GM10266 (cell line): ENCODE results near the gene AXIN2.

Source experiments
- DNase-seq: peaks from one replicate; pipeline ENCODE4 v3.0.0; 2012; ENCODE audit errors: extremely low spot score
- TF ChIP-seq, protein P1 (sequence below): IDR thresholded peaks from 2 replicates; pipeline ENCODE4 v1.5.1; 2012; ENCODE audit warnings: mild to moderate bottlenecking, low read depth; ENCODE audit not compliant: control insufficient read depth, insufficient read depth; ENCODE audit errors: missing control alignments

Gene AXIN2

DNA sequence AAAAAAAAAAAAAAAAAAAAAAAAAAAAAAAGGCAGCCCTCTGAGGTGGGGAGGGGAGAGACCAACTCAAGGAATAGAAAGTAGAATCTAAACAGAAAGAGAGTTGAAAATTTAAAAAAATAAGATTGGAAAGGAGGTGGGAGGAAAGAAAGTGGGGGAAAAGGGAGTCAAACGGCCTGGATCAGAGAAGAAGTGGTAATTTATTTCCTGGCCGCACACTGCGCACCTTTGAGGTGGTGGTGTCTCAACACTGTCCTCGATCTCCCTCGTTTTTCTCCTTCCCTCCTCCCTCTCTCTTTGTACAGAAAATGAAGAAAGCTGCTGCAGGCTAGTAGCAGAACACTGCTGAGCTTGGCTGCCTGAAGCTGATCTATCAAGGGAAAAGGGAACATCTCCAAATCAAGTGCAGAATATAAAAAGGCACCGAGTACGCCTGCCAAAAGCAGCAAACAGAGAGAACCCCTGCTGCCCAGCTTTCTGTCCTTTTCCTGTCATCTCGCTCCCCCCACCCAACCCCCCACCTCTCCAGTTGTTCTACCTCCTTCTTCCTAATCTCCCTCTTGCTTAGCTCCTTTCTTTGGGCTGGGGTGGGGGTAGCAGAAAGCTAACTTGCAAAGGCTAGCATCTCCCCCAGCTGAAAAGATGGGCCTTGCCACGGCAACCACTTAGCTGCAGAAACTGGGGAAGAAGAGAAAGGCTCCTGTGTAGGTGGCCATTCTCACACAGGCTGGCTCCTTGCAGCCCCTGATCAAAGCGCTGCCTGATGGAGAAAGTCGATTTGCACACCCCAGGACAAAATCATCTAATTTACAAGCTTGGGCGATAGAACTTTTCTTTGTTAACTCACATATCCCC is 22.5 kb downstream of the AXIN2 start:
- no peak for DNase-seq
- TF ChIP-seq, protein P1, sequence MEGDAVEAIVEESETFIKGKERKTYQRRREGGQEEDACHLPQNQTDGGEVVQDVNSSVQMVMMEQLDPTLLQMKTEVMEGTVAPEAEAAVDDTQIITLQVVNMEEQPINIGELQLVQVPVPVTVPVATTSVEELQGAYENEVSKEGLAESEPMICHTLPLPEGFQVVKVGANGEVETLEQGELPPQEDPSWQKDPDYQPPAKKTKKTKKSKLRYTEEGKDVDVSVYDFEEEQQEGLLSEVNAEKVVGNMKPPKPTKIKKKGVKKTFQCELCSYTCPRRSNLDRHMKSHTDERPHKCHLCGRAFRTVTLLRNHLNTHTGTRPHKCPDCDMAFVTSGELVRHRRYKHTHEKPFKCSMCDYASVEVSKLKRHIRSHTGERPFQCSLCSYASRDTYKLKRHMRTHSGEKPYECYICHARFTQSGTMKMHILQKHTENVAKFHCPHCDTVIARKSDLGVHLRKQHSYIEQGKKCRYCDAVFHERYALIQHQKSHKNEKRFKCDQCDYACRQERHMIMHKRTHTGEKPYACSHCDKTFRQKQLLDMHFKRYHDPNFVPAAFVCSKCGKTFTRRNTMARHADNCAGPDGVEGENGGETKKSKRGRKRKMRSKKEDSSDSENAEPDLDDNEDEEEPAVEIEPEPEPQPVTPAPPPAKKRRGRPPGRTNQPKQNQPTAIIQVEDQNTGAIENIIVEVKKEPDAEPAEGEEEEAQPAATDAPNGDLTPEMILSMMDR, result no peak

DNA sequence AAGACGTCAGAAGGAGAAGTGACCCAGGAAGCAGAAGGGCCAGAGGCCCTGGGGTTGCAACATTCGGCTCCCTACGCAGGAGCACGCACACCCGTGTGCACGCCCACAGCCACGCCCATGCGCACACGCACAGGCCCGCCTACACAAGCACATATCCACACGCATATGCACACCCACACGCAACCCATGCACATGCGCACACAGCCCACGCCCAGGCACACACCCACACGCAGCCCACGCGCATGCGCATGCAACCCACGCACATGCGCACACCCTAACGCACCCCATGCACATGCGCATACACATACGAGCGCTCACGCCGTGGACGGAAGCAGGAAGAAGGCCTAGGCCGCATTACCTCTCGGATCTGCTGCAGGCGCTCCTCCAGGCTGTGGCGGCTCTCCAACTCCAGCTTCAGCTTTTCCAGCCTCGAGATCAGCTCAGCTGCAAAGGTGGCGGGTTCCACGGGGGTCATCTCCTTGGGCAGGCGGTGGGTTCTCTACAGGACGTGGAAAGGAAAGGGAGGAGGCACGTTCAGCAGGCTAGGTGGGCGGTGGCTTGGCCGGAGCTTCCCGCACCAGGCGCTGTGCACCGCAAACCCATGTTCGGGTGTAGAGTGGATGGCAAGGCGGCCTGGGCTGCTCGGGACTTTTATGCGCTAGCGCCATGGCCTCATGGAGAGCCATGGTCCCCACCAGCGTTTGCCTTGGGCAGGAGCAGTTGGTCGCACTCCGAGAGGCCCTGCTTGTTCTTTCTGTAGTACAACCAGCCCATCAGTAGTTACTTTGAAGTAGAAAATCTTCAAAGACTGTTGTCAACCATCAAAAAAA is 23.4 kb downstream of the AXIN2 start:
- TF ChIP-seq, protein P1, result no peak
- DNase-seq, result no peak

DNA sequence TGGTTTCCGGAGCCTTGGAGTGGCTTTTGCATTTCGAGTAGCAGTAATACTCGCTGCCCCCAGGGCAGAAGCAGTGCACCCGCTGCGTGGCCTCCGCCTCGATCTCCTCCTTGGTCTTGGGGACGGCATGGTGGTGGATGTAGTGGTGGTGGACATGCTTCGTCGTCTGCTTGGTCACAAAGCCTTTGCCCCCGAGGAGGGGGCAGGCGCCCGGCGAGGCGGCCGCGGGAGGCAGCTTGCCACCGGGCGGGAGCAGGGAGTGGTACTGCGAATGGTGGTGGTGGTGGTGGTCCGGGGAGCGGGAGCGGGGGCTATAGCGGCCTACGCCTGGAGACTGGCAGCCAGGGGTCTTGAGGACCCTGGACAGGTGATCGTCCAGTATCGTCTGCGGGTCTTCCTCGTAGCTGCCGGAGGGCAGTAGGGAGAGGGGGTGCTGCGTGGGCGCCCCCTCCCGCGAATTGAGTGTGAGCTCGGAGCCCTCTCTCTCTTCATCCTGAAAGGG is 24.1 kb downstream of the AXIN2 start:
- no peak for DNase-seq
- TF ChIP-seq, protein P1, result no peak

DNA sequence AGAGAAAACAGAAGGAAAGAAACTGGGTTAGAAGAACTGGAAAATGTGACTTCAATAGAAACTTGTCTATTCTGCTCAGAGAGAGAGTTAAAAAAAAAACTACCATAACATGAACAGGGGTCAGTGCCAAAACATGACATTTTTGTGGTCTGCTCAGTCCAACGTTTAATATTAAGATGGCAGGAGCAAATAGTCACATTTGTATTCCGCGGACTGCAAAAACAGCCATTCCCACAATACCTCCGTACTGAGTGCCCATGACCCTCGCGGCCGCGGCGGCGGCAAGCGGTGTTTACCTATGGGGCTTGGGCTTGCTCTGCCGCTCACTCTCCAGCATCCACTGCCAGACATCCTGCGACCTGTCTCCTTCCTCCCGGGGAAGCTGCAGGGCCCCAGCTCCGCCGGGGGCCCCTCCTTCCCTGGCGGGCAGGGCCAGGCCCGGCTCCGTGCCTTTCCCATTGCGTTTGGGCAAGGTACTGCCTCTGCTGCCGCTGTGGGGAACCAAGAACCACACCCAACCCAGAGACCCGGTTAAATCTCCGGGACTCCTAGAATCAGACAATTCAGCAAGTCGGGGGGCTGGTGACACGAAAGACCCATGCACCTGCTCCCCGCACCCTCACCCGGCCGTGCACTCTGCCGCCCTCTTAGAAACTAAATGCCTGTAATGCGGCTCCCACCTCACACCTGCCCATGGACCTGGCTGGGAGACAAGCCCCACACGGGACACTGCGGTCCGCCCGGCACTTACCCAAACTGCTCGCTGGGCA is 24.7 kb downstream of the AXIN2 start:
- TF ChIP-seq, protein P1, result no peak
- DNase-seq, result no peak

DNA sequence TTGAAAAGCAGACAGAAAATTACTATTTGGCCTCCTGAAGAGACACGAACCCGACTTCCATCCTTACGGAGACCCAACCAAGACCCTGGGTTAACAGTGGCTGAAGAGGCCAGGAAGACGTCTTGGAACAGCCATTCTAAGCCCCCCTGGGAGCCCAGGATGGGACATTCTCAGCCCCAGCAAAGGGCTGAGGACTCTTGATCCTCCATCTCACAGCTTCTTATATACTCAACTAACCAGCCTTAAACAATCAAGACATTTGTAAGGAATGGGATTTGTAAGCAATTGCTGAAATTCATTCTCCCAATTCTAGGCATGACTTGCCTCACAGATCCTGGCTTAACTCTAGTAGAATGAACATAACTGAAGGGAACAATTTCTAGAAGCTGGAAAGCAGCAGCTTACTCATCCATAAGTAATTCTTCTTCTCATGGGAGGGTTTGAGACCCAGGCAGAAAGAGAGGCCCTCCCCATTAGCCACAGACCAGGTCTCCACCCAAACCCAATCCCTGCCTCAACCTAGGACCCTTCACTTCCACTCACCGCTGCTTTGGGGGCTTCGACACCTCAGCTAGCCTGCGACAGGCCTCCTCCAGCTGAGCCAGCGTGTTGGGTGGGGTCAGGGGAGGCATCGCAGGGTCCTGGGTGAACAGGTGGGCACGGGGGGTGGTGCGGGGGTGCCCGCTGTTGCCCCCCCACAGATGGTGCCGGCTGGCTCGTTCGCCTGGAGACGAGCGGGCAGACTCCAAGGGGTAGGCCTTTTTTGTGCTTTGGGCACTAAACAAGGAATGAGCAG is 25.5 kb downstream of the AXIN2 start:
- DNase-seq, result no peak
- TF ChIP-seq, protein P1, result no peak

DNA sequence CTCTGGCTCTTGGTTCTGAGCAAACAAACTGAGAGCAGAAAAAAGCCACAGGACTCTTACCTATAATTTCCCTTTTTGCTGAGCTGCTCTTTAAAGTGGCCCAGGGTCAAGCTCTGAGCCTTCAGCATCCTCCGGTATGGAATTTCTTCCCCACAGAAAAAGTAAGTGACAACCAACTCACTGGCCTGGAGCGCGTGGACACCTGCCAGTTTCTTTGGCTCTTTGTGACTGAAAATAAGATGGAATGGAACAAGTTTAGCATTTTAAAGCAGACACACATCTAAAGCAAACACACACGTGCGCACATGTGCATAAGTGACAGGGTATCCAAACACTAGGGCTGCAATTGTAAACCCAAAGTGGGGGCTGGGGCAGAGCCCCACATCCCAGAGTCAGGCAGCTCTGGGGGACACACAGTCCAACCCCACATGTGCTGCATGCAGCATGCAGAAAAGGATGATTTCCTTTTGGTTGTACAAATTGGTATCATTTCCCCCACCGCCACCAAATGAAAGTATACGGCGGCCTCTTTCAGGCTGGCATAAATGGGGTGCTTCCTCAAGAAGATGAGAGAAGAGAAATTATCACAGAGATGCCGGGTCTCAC is 27.5 kb downstream of the AXIN2 start:
- no peak for DNase-seq
- TF ChIP-seq, protein P1, result no peak
